Measurements from ENCODE around the gene FBXL16.

- no peak for TF ChIP-seq CTCF (IDR thresholded peaks at IDR 0.05; ENCODE audit: low read depth, low read length, poor library complexity, severe bottlenecking)
- no peak for TF ChIP-seq EZH2phosphoT487 (IDR thresholded peaks at IDR 0.05; ENCODE audit: borderline replicate concordance, low read length)
Observed at GRCh38 chr16:725041-725376, 19.4 kb upstream of the FBXL16 start.
